Memory B cell (primary cell): ENCODE results near the gene CCDC77.
"Not testable (repeated sequence)": the region's sequence is repeated elsewhere in the genome, so short reads cannot be mapped to it uniquely, and the experiment has no call there.

ENCODE experiments used
- ATAC-seq: fragments of 150-1000 bp; cut with Tn5 transposase; 2 replicates; pipeline ENCODE4 v1.10.0; 2021; ENCODE audit warnings: low read depth, mild to moderate bottlenecking, moderate library complexity
- DNase-seq, 2 donors: peaks; one replicate each; pipeline ENCODE4 v3.0.0; 2022; ENCODE audit warnings: low spot score in 2 of 2
- H3K27ac Mint-ChIP-seq: one replicate; pipeline ENCODE4 v1.8.0; 2022; ENCODE audit warnings: mild to moderate bottlenecking, moderate library complexity, mixed read lengths
- H3K27me3 Mint-ChIP-seq: one replicate; pipeline ENCODE4 v1.8.0; 2022; ENCODE audit warnings: mixed read lengths
- H3K36me3 Mint-ChIP-seq: one replicate; pipeline ENCODE4 v1.8.0; 2022; ENCODE audit warnings: mild to moderate bottlenecking, mixed read lengths
- H3K4me1 Mint-ChIP-seq: one replicate; pipeline ENCODE4 v1.8.0; 2022; ENCODE audit warnings: mixed read lengths
- H3K4me3 Mint-ChIP-seq: one replicate; pipeline ENCODE4 v1.8.0; 2022; ENCODE audit warnings: mild to moderate bottlenecking, moderate library complexity, mixed read lengths
- H3K9me3 Mint-ChIP-seq: one replicate; pipeline ENCODE4 v1.8.0; 2022; ENCODE audit warnings: mixed read lengths

Gene CCDC77

DNA sequence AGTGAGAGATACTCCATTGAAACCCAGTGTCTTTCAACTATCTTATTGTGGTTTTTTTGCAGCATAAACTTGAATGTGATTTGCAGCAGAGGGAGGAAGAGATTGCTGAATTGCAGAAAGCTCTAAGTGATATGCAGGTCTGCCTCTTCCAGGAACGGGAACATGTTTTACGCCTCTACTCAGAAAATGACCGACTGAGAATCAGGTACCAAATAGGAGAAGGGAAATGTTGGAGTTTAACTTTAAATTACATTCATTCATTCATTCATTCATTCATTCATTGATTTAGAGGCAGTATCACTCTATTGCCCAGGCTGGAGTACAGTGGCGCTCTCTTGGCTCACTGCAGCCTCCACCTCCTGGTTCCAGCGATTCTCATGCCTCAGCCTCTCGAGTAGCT, 17.0 kb downstream of the CCDC77 start:
- Mint-ChIP-seq H3K4me3 (no peak overlapping the region), H3K27ac (no peak overlapping the region), H3K36me3 (peaks cover 32% of the 10 kb centered on the region), H3K9me3 (no peaks in the 10 kb centered on the region), H3K27me3 (no peaks in the 10 kb centered on the region), H3K4me1 (peaks cover 3% of the 10 kb centered on the region)
- DNase-seq (no peak), ATAC-seq (no peak)

DNA sequence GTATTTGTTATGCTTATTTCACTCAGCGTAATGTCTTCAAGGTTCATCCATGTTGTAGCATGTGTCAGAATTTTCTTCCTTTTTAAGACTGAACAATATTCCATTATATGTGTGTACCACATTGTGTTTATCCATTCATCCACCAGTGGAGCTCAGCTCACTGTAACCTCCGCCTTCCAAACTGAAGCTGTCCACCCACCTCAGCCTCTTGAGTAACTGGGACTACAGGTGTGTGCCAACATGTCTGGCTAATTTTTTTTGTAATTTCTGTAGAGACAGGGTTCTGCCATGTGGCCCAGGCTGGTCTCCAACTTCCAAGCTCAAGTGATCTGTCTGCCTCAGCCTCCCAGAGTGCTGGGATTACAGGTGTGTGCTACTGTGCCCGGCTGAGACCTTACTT, 21.1 kb downstream of the CCDC77 start:
- Mint-ChIP-seq H3K27ac (no peak overlapping the region), H3K4me1 (no peaks in the 10 kb centered on the region), H3K4me3 (no peak overlapping the region), H3K27me3 (no peaks in the 10 kb centered on the region), H3K36me3 (peaks cover 29% of the 10 kb centered on the region), H3K9me3 (no peaks in the 10 kb centered on the region)
- ATAC-seq (no peak), DNase-seq (no peak)

- not testable (repeated sequence) for DNase-seq, H3K27me3 Mint-ChIP-seq, H3K9me3 Mint-ChIP-seq, H3K4me3 Mint-ChIP-seq, H3K27ac Mint-ChIP-seq, H3K4me1 Mint-ChIP-seq, ATAC-seq
- H3K36me3 Mint-ChIP-seq: peaks cover 48% of the 10 kb centered on the region
Observed at GRCh38 chr12:435737-436136, 34.3 kb downstream of the CCDC77 start.

DNA sequence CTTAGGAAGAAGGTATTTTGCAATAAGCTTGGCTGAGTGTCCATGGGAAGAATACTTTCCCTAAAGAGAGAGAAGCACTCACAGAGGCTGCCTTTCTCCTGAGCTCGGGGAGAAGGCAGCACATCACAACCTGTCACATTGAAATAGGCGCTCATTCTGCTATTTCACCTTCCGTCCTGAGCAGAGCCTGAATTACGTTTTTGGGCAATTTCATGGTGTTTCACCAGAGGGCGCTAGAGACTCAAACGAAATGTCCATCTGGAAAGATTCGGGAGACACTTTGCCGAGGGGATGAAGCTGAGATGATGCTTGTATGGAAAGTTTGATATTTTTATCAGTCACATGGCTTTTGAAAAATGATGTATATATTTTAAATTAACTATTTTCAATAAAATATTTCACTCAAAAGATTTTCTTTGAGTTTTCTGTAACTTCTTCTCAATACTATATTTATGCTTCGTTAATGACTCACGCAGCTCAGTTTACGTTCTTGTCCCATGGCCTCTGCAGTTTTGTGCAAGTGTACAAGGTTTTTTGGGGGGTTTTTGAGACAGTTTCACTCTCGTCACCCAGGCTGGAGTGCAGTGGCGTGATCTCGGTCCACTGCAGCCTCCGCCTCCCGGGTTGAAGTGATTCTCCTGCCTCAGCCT, 40.9 kb downstream of the CCDC77 start:
- H3K27ac Mint-ChIP-seq: no peak overlapping the region
- no peak overlapping the region for H3K4me3 Mint-ChIP-seq
- no peak for ATAC-seq
- DNase-seq: peak in 1 of 2 donors; percentile 20
- H3K27me3 Mint-ChIP-seq: peaks cover 6% of the 10 kb centered on the region
- no peaks in the 10 kb centered on the region for H3K4me1 Mint-ChIP-seq
- peaks cover 21% of the 10 kb centered on the region for H3K36me3 Mint-ChIP-seq
- H3K9me3 Mint-ChIP-seq: no peaks in the 10 kb centered on the region

GRCh38 chr12:447141-447540, 45.7 kb downstream of the CCDC77 start:
- DNase-seq (no peak), ATAC-seq (no peak)
- no peak overlapping the region for H3K27ac Mint-ChIP-seq
- no peaks in the 10 kb centered on the region for H3K9me3 Mint-ChIP-seq
- peaks cover 6% of the 10 kb centered on the region for H3K27me3 Mint-ChIP-seq
- peaks cover 4% of the 10 kb centered on the region for H3K36me3 Mint-ChIP-seq
- no peak overlapping the region for H3K4me3 Mint-ChIP-seq
- no peaks in the 10 kb centered on the region for H3K4me1 Mint-ChIP-seq

- Mint-ChIP-seq H3K27me3 (peaks cover 5% of the 10 kb centered on the region), H3K36me3 (peaks cover 2% of the 10 kb centered on the region), H3K27ac (no peak overlapping the region), H3K9me3 (no peaks in the 10 kb centered on the region), H3K4me1 (no peaks in the 10 kb centered on the region), H3K4me3 (no peak overlapping the region)
- DNase-seq (no peak), ATAC-seq (no peak)
Observed at GRCh38 chr12:449203-449602, 47.8 kb downstream of the CCDC77 start.

DNA sequence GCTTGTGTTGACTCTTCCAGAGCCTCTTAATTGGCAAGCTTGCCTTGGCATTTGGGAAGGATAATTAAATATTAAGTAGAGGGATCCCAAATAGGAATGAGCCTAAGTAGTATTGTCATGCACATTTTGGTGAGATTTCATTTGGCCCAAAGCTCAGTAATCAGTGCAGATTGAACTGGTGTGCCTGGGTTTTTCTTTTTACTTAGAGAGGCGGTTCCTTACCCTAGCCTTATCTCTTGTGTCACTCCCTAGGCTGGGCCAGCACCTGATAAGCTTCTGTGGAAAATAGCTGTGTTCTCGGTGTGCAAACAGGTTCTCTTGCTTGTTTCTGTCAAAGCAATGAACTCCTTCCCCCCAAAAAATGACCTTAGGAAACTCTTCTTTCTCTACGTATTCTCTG, 49.0 kb downstream of the CCDC77 start:
- H3K9me3 Mint-ChIP-seq: no peaks in the 10 kb centered on the region
- no peak for DNase-seq
- H3K36me3 Mint-ChIP-seq: peaks cover 2% of the 10 kb centered on the region
- no peak for ATAC-seq
- no peak overlapping the region for H3K27ac Mint-ChIP-seq
- no peak overlapping the region for H3K4me3 Mint-ChIP-seq
- peaks cover 2% of the 10 kb centered on the region for H3K27me3 Mint-ChIP-seq
- H3K4me1 Mint-ChIP-seq: no peaks in the 10 kb centered on the region

- Mint-ChIP-seq H3K27me3 (no peaks in the 10 kb centered on the region), H3K27ac (no peak overlapping the region), H3K36me3 (no peaks in the 10 kb centered on the region), H3K9me3 (no peaks in the 10 kb centered on the region), H3K4me1 (no peaks in the 10 kb centered on the region), H3K4me3 (no peak overlapping the region)
- ATAC-seq: peak; percentile 53
- peak; percentile 59 for DNase-seq
Observed at GRCh38 chr12:452667-453210, 51.3 kb downstream of the CCDC77 start.

GRCh38 chr12:454833-455232, 53.4 kb downstream of the CCDC77 start:
- ATAC-seq: peak; percentile 40
- Mint-ChIP-seq H3K27me3 (peaks cover 6% of the 10 kb centered on the region), H3K27ac (no peak overlapping the region)

GRCh38 chr12:455821-456220, 54.4 kb downstream of the CCDC77 start:
- Mint-ChIP-seq H3K27me3 (peaks cover 7% of the 10 kb centered on the region), H3K36me3 (no peaks in the 10 kb centered on the region), H3K9me3 (no peaks in the 10 kb centered on the region), H3K27ac (no peak overlapping the region), H3K4me1 (peaks cover under 1% of the 10 kb centered on the region), H3K4me3 (no peak overlapping the region)
- DNase-seq: no peak
- ATAC-seq: no peak

More at GRCh38 chr12:454833-455232, 53.4 kb downstream of the CCDC77 start:
- no peak for DNase-seq
- Mint-ChIP-seq H3K4me3 (no peak overlapping the region), H3K36me3 (no peaks in the 10 kb centered on the region), H3K9me3 (no peaks in the 10 kb centered on the region), H3K4me1 (no peaks in the 10 kb centered on the region)

DNA sequence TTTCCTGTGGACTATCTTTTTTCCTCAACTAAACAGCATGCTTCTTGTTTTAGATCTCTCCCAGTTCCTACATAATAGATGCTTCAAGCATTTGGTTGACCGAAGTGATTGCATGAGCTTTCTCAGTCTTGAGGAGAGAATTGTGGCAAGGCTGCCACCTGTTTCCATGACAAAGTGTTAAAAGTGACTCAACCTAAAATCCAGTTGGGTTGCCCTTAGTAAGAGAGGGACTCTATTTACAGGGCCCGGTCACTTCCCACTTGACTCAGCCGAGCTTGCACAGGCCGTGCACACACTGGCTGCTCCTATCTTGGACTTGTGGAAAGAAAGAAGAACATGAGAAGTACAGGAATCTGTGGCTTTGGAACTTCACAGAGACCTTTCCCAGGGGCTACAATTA, 56.2 kb downstream of the CCDC77 start:
- H3K36me3 Mint-ChIP-seq: no peaks in the 10 kb centered on the region
- ATAC-seq (no peak), DNase-seq (no peak)
- H3K27me3 Mint-ChIP-seq: peaks cover 17% of the 10 kb centered on the region
- peaks cover 4% of the 10 kb centered on the region for H3K4me1 Mint-ChIP-seq
- no peaks in the 10 kb centered on the region for H3K9me3 Mint-ChIP-seq
- H3K27ac Mint-ChIP-seq: no peak overlapping the region
- no peak overlapping the region for H3K4me3 Mint-ChIP-seq

GRCh38 chr12:459050-459429, 57.6 kb downstream of the CCDC77 start:
- no peak for ATAC-seq
- Mint-ChIP-seq H3K9me3 (no peaks in the 10 kb centered on the region), H3K27ac (no peak overlapping the region), H3K4me3 (peak overlapping the region; percentile 60), H3K4me1 (peaks cover 4% of the 10 kb centered on the region), H3K36me3 (no peaks in the 10 kb centered on the region), H3K27me3 (peaks cover 22% of the 10 kb centered on the region)
- DNase-seq: no peak

DNA sequence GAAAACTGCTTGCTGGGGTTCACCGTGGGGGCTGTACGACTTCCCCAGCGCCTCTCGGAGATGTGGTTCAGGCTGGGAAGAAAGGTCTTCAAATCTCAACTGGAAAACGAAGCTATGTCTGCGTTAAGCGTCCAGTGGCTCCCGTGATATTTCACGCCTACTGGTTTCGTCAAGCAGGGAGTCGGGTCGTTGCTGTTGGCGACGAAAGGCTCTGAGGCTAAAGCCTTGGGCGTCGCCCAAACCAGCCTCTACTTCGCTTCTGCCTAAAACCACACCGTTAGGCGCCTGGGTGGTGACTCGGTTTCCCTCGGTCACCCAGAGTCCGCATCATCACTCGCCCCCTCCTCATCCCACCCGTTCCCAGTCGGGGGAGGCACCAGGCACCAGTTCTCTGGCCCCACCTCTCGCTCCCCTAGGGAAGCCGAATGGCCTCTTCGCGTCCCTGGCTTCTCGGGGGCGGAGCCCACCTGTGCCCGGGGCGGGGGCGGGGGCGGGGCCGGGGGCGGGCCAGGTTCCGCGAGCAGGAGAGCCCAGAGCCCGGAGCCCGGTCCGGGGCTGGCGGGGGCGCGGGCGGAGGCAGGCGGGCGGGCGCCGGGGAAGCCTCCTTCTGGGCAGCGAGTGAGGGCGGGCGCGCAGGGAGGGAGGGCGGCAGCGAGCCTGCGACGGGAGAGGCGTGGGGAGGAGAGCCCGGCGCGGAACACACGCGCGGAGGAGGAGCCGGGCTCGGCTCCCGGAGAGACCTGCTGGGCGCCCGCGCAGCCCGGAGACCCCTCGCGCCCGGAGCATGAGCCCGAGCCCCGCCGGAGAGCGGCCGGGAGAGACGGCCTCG, 58.2 kb downstream of the CCDC77 start, which contains the start of gene B4GALNT3:
B4GALNT3 (plus strand) TSS at position 510 of the 829 bp plus-strand sequence. CDS start 438 bp downstream, outside the sequence.
- peak; percentile 53 for ATAC-seq
- H3K36me3 Mint-ChIP-seq: no peaks in the 10 kb centered on the region
- H3K4me3 Mint-ChIP-seq: peak within 1 kb of the TSS; percentile 72
- H3K27me3 Mint-ChIP-seq: peaks cover 23% of the 10 kb centered on the region
- H3K9me3 Mint-ChIP-seq: no peaks in the 10 kb centered on the region
- DNase-seq: peak in 1 of 2 donors; percentile 29
- peaks cover 4% of the 10 kb centered on the region for H3K4me1 Mint-ChIP-seq
- no peak within 1 kb of the TSS for H3K27ac Mint-ChIP-seq
